NT2/D1 (cell line): ENCODE results near the gene ARHGAP10.

Source experiments
- SUZ12 ChIP-seq: IDR thresholded peaks from 2 replicates; pipeline ENCODE4 v1.6.1; 2011; ENCODE audit not compliant: insufficient read length, insufficient read depth; ENCODE audit errors: extremely low read depth
- YY1 ChIP-seq: IDR thresholded peaks from 2 replicates; pipeline ENCODE4 v1.6.1; 2011; ENCODE audit not compliant: insufficient read length, insufficient read depth
- ZNF274 ChIP-seq: IDR thresholded peaks from 2 replicates; pipeline ENCODE4 v1.6.1; 2011; ENCODE audit warnings: mild to moderate bottlenecking, low read depth, low read length

DNA sequence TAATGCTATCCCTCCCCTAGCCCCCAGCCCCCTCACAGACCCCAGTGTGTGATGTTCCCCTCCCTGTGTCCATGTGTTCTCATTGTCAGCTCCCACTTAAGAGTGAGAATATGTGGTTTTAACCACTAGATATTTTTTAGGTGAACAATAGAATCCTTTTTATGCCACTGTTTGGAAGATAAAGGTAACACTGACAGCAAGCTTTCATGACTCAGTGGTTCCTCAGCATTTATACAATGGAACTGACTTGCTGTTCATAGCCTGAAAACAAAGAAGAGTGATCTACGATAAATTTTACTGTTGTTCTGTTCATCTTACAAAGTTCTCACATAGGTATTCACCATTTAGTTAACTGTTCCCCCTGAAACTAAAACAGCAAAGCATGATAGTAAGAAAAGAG is 147.8 kb downstream of the ARHGAP10 start:
- TF ChIP-seq ZNF274, result no peak
- TF ChIP-seq YY1, result no peak
- no peak for TF ChIP-seq SUZ12
